Fibroblast of upper back skin (primary cell): ENCODE measurements around the gene SUSD6.
A peak's percentile ranks its signal among the peaks of the same experiment; 100 is the strongest.

Experiments
- DNase-seq: peaks from one replicate; pipeline ENCODE4 v3.0.0-alpha.2; 2013

The SUSD6 gene

DNA sequence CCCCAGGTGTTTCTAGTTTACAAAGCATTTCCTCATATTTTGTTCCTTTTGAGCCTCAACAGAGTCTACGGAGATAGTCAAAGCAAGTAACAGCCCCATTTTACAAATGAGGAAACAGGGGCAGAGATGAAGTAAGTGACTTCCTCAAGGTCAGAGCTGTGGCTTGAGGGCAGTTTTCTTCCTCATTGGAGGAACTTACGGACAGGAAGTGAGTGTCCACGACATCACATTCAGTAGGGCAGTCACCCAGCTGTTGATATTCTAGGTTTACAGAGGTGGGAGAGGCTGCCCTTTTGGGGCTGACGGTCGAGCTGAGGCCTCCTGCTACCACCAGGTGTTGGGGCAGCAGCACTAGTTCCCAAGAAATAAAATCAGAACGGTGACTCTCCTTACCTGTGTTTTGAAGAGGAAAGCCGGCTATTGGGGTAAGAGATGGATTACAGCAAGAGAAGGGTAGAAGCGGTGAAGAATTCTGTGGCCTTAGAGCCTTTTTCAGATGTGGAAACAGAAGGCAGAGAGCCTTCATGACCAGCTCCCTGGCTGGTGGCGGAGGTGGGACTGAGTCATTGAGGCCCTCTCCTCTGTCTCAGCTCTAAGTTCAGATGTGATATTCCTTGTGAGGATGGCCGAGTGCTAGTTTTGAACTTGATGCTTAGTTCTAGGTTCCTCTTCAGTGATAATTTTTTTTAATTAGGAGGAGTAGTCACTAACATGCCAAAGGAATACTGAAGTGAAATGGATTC lies 41.7 kb downstream of the SUSD6 start:
- DNase-seq: no peak

DNA sequence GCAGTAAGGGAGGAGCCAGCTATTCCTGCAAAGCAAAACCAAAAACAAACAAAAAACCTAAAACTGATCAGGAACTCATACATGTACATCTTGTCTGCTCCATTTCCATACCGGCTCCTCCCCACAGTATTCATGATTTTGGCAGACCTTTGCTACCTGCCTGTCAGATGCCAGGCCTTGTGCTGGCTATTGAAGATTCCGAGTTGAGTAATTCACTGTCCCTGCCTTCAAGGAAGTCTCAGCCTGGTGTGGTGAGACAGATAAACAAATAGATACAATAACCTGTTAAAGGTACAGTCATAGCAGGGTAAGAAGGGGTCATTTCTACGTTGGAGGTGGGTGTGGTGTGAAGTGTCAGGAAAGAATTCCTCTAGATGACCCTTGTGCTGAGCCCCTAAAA lies 42.7 kb downstream of the SUSD6 start:
- no peak for DNase-seq

DNA sequence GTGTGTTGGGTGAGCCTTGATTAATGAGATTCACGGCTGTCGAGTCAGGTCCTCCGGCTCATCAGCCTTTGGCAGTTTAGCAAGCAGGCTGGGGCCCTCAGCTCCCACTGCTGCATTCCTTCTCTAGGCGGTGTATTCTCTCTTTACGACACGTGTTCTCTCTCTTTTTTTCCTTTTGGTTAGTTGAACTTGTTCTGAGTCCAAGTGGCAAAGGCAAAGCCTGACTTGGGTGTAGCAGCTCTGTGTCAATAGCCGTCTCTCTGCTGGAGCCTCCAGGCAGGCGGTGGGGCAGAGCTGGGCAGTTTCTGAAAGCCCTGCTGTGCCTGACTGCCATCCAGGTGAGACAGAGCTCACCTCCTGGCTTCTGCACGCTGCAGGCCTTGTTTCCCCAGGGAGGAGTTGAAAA lies 46.6 kb downstream of the SUSD6 start:
- peak; percentile 58 for DNase-seq

DNA sequence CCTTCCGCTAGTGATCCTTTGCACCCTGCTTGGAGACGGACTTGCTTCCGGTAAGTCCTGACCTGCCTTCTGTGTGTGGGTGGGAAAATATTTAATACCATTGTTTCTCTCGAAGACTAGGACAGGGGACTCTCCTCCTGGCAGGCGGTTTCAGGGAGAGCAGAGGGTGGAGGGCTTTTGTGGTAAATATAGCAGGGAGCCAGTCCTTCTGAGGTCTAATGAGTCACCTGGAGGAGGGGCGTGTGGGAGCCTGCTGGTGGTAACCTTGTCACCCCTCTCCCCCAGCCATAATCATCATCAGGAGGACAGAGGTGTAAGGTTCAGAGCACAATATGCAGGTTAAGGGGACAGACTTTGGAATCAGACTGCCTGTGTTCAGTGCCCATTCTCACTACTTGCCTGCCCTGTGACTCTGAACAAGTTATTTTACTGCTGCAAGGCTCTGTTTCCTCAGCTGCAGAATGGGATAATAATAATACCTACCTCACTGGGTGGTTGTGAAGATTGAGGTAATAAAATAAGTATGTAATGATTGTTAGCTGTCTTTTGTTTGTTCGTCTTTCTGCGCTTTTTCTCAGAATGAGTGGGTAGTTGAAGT lies 47.4 kb downstream of the SUSD6 start:
- no peak for DNase-seq

DNA sequence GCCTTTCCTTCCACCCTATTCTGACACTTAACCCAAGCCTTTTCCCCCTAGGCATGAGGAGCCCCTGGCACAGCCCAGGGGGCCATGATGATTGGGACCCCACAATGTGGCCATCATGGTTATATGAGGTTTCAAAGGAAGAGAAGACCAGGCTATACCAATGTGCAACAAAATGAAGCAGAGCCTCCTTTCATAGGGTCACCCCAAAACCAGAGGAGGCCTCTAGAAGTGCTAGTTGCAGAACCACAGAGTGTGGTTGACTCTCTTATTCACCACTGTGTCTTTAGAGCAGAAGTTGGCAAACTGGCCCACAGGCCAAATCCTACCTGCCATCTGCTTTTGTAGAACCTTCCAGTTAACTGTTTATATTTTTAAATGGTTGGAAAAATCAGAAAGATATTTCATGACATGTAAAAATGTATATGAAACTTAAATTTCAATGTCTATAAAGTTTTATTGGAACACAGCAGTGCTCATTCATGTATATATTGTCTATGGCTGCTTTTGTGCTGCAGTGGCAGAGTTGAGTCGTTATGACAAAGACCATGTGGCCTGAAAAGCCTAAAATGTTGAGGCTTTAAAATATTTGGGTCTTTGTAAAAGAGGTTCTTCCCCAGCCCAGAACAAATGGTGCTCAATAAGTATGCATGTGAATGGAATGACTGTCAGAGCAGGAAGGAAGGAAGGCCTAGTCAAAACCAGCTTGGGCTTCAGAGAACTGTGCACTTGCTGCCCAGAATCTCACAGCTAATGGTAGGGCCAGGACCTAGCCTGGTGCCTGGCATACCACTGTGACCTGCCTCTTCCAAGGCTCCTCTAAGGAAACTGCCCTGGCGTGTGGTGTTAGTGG lies 49.2 kb downstream of the SUSD6 start:
- DNase-seq: no peak

DNA sequence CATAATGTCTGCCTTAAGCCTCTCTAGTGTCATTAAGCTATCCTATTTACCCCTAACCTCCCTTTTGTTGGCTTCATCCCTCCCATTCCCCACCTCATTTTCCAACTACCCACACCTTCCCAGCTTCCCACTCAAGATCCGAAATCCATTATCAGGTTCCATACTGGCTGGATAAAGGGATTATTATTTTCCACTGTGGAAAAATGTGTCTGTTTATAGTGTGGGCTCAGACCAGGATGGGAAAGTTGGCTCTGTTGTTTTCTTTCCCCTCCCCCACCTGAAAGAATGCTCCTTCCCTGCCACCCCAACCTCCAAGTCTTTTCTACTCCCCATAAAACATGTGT lies 49.8 kb downstream of the SUSD6 start:
- no peak for DNase-seq

DNA sequence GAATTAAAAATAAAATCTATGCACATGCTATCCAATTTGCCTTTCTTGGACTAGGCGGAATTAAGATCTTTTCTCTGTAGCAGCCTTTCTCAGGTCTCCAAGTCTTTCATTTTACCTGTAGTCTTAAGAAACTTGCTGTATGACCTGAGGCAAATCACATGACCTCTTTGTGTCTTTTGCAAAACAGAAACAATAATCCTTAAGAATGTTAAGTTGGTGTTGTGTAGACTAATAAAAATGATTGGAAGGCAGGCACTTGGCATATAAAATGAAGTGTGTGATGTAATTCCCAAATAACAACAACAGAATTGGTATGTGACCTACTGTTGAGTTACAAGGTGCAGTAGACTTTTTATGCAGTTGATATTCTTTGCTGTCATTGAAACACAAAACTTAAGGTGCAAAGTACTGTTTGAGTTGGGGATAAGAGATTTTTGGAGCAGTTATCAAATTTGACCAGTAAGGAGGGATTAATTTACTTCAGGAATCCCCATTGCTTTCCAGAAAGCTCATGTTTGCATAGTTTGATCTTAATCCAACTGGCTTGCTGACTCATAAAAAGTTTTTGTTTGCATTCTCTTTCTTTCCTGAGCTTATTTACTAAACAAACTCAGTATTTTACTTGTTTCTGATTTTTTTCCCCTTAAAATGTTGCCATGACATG lies 51.4 kb downstream of the SUSD6 start:
- DNase-seq: no peak

DNA sequence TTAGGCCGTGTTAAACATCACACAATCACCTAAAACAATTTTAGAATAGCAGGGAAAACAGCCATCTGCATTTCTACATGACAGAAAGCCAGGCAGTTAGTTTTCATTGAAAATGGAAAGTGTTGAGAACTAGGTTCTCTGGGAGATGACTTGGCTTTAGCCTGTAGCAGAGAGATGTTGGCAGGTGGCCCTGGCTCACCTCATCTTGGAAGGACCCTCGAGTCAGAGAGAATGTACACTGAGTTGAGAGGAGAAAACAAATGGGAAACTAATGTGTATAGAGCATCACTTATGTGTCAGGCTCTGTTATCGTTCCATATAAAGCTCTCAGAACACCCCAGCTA lies 51.9 kb downstream of the SUSD6 start:
- no peak for DNase-seq

DNA sequence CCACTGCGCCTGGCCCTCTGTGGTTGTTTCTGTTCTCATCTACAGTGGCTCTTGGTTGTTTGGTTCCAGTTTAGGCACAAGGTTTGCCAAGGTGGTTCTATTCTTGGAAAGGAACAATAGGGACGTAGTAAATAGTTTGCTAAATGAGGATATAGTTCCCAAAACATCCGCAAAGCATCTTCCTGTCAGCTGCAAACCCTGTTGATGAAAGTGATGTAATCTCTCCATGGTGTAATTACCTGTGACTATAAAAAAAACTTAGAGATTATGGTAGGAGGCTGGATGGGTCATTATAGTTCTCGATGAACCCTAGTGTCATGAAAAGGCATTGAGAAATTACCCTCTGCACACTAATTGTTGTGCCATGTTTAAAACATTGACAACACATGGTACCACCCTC lies 52.9 kb downstream of the SUSD6 start:
- DNase-seq: no peak

DNA sequence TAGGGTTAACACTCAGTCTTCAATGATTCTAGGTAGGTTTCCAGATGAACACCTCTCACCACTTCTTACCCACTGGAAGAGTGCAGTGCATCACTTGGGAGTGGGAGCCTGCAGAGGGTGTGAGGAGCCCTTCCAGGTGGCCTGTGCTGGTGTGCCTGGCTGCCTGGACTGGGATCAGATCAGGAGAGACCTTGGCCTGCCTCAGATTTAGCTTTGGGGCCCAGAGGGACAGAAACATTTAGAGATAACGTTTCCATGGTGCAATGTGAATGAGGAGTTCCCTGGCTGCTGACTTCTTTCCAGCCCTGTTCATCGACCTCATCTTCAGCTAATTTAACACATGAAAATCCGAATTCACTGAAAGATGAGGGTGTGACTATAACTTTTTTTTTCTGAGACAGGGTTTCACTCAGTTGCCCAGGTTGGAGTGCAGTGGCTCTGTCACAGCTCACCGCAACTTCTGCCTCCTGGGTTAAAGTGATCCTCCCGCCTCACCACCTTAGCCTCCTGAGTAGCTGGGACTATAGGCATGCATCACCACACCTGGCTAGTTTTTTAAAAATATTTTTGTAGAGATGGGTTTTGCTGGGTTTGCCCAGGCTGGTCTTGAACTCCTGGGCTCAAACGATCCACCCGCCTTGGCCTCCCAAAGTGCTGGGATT lies 53.6 kb downstream of the SUSD6 start:
- no peak for DNase-seq

DNA sequence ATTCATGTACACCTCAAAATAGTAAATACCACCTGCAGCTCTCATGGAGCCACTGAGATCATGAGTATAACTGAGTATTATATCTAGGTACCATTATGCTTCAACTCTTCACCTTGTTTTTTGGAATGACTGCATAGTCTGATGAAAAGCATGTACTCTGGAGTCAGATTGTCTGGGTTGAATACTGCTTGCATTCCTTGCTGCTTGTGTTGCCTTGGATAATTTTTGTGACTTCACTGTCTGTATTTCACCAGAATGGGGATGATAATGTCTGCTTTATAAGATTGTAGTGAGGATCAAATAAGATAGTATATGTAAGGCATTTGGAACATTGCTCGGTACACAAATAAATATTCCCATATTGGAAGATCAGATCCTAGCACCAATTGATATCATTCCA lies 54.2 kb downstream of the SUSD6 start:
- peak; percentile 32 for DNase-seq

DNA sequence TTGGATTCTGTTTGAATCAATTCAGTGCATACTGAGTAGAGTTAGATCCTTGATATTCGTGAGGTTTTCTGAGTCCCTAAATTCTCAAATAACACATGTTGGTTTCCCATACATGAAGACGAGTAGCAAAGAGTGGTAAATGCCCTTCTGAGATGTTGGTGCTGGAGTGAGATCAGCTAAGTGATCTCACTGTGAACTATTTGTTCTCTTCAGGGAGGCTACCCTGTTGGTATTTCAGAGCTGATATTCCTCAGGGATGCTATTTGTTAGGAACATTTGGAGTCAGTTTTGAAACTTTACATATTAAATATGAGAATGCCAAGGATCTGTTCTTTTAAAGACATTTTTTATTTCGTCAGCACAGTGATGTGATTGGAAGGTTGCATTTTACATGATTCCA lies 54.7 kb downstream of the SUSD6 start:
- no peak for DNase-seq

DNA sequence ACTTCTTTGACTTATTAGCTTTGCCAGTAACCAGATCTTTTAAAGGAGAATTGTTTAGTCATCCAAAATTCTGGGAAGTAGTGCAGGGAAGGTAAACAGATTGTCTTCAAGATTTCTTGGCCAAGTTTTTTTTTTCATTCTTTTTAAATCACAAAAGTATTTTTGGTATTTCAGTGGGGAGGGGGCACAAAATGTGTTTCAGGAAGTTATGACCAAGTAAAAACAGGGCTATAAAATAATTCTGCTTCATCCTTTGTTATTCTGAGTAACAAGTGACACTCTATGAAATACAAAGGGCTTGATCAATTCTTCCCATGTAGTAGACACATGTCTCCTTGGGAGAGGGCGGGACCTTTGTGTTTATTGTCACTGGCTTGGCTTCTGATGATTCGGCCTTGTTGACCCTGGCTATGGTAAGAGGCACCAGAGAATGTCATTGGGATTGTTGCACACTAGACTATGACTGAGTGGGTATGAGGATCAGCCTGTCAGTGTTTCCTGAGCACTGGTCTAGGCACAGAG lies 55.4 kb downstream of the SUSD6 start:
- peak; percentile 70 for DNase-seq

DNA sequence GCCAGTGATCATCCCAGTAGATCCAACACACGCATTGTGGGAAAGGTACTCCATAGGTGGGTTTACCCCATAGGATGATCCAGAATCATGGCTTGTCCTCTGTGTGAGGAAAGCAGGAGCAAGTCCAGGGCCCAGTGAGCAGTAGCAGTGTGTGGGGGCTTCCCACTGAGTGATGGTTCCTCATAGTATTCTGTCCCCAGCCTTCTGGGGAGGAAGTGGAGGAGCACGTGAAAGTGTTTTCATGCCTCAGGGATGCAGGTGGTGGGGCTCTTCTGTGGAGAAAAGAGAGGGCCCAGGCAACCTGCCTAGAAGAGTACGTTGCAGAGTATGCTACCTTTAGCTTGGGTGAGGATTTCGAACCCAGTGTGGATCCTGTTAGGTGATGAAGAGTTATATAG lies 56.5 kb downstream of the SUSD6 start:
- no peak for DNase-seq

DNA sequence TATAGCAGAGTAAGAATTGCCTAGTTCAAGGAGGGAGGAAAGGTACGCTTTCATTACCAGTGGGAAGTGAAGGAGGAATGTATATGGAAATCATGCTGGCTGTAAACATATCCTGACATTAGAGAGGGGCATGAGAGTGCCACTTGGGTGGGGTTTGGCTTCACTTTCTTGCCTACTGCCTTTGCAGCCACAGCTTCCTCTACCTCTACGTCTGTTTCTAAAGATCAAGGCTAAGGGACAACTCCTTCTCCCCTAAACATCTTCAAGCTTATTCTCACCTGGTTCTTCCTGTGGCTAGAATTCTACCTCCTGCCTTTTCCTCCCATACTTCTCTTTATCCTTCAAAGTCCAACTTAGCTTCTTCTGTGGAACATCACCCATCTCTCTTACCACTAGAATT lies 58.0 kb downstream of the SUSD6 start:
- DNase-seq: no peak

DNA sequence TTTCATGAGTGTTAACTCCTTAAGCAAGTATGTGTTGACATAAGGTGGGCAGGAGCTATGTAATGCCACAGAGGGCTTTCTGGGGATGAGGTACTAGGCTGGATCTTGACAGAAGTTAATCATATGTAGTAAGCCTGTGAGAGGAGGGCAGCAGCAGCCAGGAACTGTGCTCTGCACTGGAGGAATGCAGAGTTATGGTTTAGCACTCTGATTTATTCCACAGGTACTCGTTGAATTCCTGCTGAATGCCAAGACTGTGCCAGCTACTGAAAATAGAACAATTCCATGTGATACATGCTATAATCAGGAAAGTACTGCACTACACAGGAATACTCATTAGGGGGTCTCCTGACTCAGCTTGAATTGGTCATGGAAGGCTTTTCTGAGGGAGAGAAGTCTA lies 58.7 kb downstream of the SUSD6 start:
- DNase-seq: peak; percentile 35

DNA sequence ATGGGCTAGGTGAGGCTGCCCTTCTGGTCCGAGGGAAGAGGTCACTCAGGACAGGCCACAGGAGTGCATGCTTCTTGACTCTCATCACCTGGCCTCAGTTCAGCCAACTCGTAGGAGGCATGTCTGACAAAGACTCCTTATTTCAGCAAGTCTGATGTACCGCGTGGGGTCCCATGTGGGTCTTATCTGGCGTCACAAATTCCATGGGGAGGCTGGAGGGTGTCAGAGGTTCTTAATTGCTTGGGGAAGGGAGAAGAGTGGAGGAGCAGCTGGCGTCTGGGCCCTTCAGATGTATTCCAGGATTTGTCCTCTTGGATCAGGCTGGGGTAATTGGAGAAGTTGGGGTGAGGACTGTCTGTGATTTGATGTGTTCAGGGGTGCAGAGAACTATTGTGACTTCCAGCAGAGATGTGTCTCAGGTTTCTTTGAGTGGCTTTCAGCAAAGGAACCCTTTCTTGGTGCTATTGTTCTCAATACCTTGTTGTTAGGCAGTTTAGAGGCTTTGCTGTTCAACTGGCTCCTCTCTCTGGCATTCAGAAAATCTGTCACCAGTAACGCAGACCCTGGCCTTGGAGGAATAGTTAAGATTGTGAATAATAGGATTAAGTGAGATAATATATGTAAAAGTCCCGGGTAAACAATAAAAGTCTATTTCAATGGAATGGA lies 60.1 kb downstream of the SUSD6 start:
- DNase-seq: no peak

DNA sequence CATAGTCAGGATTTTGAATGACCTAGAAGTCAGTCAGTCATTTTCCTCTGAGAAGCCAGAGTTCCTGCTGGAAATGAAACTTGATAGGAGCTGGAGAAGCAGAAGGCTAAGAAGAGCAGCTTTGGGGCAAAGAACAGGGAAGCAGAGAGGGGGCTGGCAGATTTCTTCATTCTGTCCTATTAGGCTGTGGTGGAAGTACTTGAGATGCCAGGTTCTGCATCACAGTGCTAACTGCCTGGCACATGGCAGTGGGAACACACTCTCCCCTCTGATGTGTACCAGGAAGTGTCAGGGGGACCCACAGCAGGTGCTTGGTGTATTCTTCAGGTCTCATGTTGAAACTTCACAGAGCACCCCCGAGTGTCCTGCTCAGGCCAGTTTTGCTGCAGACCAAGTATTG lies 61.0 kb downstream of the SUSD6 start:
- no peak for DNase-seq

DNA sequence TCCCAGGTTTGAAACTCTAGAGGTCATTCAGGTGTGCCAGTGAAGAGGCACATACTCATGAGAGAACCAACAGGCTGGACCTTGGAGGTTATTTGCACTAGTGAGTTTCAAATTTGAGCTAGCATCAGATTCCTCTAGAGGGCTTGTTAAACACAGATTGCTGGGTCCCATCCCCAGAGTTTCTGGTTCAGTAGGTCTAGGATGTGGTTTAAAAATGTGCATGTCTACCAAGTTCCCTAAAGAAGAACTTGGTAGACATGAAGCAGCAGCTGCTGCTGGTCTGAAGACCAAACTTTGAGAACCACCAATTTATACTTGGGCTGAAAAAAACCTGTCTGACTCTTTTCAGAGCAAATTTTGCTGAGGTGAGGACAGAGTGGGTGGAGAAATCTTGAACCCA lies 61.7 kb downstream of the SUSD6 start:
- DNase-seq: no peak

DNA sequence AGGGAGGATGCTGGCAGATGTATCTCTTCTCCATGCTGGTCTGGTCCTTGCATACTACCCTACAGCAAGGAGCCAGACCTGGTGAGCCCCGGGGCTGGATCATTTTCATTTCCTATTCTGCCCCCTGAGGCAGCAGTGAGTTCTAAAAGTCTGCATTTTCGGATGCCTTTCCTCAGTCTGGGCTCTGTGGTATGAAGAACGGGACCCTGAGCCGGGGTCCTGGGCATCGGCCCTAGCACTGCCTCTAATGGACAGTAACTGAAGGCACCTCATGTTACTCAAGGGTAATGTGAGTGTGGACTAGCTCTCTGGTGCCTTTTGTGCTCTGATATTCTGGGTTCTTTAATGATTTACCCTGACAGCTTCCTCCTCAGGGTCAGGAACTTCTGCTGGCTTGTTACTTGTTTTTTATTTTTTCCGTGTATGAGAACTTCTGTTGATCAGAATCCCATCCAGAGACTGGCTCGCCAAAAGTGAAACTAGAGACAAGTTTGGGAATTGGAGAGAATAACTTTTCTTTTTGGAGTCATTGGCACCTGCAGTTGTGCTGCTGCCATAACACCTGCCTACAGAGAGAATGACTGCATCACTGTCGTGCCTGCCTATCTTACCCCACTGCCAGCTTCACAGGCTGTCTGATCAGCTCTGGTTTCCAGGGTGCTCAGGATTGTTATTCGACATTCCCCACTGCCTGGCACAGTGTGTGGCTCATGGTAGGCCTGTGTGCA lies 62.3 kb downstream of the SUSD6 start:
- no peak for DNase-seq

DNA sequence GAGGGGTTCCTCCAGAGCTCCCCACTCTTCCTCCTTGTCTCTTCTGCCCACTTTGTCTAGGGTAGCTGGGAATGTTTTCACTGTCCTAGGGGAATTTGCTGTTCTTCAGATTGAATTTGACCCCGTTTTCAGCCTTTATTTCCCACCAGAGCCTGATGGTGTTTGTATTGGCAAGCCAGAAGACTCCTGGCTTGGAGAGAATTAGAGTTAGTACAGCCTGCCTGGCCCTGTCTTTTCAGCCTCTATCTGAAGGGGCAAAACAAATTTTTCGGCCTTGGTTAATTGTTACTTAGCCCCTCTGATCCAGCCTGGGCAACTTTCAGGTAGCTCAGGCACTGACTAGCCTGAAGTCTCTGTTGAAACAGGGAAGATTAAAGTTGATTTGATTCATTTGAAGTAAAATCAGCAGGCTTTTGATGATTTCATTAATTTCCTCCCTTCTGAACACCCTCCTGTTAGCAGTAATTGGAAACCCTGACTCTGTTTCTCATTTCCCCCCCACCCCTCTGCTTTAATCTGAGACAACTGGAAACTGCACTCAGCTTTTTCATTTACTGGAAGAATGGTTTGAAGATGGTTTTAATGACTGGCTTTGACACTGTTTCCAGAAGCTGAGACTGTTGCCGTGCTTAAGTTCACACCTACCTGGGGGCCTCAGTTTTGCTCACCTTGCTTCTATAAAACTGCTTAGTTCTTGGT lies 63.3 kb downstream of the SUSD6 start:
- no peak for DNase-seq
